ENCODE results near the gene GYS2.
"Not testable (repeated sequence)": the region's sequence is repeated elsewhere in the genome, so short reads cannot be mapped to it uniquely, and the experiment has no call there.

The GYS2 gene

DNA sequence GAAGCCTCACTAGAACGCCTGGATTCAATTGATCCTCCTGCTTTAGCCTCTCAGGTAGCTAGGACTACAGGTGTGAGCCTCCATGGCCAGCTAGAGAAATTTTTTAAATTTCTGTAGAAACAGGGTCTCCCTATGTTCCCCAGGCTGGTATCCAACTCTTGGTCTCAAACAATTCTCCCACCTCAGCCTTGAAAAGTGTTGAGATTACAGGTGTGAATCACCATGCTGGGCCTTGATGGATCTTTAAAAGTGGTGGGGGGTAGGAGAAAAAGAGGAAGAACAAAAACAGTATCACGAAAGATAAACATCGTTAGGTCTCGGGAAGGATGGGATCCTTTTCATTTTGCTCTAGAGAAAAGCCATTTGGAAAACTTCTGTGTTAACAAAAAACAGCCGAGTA lies 4.5 kb downstream of the GYS2 start:
- DNase-seq (ENCODE audit: low spot score), result no peak

DNA sequence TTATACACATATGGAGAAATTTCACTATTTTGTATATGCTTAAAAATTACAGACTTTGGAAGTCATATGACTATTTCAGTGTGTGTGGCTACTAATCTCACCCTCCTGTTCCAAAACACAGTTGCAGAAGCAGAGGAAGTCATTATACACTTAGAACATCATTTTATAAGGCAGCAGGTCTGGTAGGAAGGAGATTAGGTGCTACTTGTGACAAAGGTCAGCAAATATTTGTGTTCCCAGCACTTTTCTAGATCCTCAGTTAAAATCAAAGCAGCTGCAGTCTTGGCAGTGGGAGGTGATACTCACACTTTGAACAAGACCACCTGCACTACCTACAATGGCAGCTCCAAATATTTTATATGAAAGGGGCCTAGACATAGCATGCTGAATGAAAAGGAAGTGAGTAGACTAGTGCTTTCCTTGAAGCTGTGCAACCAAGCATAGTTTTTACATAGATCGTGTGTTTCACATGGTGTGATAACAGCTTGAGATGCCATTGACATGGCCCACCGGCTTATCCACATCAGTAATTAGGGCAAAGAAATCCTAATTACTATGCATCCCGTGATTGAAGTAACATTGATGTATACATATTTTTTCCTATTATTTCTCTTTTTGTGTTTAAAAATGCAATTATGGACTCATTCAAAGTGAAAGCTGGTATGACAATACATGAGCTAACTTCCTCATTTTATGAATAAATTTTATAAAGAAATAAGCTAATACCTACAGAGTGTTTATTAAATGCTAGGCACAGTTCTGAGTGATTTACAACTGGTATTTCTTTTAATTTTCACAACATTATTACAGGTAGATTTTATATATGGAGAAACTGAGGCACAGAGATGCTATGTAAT lies 5.3 kb downstream of the GYS2 start:
- DNase-seq (ENCODE audit: low spot score), result no peak

- DNase-seq (ENCODE audit: low spot score), result no peak
Measured at GRCh38 chr12:21598651-21599050, 6.0 kb downstream of the GYS2 start.

DNA sequence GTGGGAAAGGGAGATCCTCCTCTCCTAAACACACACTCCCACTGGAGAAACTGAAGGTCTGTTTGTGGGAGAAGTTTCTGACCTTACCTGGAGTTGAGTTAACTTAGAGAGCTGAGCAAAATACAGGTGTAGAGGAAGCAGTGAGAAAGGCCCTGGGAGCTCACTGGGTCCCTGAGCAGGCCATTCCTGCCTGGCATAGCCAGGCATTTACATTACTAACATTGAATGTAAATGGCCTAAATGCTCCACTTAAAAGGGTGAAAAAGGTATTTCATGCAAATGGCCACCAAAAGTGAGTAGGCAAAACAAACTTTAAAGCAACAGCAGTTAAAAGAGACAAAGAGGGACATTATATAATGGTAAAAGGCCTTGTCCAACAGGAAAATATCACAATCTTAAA lies 9.3 kb downstream of the GYS2 start:
- not testable (repeated sequence) for DNase-seq (ENCODE audit: low spot score)

- DNase-seq (ENCODE audit: low spot score), result no peak
Measured at GRCh38 chr12:21585485-21585884, 19.2 kb downstream of the GYS2 start.

DNA sequence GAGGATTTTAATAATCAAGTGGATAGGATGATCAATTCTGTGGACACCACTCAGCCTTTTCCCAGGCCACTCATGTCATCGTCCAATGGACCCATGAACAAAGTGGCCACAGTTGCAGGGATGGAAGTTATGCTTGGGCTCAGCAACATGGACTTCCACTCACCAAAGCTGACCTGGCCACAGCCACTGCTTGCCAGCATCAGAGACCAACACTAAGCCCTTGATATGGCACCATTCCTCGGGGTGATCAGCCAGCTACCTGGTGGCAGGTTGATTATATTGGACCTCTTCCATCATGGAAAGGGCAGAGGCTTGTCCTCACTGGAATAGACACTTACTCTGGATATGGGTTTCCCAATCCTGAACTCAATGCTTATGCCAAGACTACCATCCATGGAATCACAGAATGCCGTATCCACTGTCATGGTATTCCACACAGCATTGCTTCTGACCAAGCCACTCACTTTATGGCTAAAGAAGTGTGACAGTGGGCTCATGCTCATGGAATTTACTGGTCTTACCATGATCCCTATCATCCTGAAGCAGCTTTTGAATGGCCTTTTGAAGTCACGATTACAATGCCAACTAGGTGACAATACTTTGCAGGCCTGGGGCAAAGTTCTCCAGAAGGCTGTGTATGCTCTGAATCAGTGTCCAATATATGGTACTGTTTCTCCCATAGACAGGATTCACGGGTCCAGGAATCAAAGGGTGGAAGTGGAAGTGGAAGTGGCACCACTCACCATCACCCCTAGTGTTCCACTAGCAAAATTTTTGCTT lies 20.1 kb downstream of the GYS2 start:
- DNase-seq (ENCODE audit: low spot score), result not testable (repeated sequence)

GRCh38 chr12:21583587-21583986 lies 21.1 kb downstream of the GYS2 start:
- no peak for DNase-seq (ENCODE audit: low spot score)

- no peak for DNase-seq (ENCODE audit: low spot score)
Measured at GRCh38 chr12:21580748-21581516, 23.7 kb downstream of the GYS2 start.

- no peak for DNase-seq (ENCODE audit: low spot score)
Measured at GRCh38 chr12:21577516-21577915, 27.1 kb downstream of the GYS2 start.

DNA sequence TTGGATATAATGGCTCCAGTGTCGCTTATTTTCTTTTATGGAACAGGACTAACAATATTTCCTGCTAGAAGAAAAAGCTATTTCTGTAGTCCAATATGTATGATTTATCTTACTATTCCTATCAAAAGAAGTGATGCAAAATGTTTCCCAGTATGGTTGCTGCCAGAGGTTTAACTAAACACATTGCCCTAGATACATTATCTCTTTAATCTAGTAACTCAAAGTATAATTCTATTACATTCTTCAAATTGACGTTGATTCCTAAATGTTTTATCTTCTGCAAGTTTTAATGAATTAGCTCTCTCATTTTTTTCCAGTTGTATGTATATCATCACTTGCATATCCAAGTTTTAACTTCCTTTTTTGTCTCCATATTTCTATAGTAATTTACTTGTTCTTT lies 28.2 kb downstream of the GYS2 start:
- no peak for DNase-seq (ENCODE audit: low spot score)

DNA sequence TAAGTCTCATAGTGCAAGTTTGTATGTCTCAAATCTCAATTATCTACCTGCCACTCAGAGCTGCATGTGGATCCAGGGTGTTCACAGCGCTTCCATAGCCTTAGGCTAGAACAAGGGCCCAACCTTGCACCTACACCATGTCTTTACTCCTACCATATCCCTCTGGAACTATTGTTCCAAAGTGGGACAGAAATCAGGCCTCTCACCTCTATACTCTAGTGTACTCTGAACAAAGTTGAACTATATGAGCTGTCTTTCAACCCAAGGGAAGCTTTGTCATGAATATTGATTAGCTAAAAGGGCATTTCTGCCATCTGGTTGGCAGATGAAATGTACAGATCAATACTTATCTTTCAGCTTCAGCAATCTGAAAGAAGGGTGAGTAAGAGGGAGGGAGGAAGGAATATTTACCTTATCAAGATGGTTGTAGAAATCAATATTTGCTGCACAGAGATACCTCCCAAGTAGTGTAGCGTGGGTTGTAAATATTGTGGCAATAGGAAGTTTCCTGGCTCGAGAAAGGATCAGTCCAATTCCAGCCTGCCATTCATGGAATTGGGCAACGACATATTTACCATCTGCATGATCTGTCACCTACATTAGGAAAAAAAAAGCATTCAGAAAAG lies 30.8 kb downstream of the GYS2 start:
- DNase-seq (ENCODE audit: low spot score), result no peak

DNA sequence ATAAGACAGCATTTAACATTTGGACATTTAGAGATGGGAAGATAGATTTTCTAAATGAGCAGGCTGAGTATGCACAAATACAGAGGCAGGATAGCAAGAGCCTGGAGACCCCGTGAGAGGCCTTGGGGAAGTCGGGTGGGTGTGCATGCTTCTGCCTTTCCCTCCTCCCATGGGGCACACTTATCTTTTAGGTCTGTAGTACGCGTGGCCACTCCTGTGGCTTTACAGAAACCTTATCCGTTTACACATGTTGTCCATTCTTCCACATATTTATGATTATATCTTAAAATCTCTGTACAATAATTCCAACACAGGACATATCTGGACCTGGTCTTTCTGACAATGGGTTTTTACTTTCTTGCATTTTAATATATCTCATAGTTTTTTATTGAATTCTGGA lies 33.6 kb downstream of the GYS2 start:
- DNase-seq (ENCODE audit: low spot score), result no peak

DNA sequence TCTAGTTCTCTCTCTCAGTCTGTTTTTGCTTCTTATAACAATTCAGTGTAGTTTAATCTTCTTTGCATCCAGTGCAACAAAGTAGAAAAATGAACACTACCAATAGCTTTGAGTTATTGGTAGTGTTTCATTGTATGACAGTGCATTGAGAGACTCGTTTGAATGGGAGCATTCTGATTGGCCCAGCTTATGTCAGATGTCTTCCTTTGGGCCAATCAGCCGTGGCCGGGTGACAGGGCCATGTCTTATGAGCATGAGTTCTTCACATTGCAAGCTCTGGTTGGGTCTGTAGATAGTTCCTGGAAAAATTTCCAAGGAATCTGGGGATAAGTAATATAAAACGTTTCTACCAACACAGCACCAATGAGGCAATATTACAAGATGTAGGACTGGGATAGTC lies 36.5 kb downstream of the GYS2 start:
- no peak for DNase-seq (ENCODE audit: low spot score)

- no peak for DNase-seq (ENCODE audit: low spot score)
Measured at GRCh38 chr12:21566907-21567394, 37.7 kb downstream of the GYS2 start.

GRCh38 chr12:21566223-21566906 lies 38.3 kb downstream of the GYS2 start:
- DNase-seq (ENCODE audit: low spot score), result no peak

- no peak for DNase-seq (ENCODE audit: low spot score)
Measured at GRCh38 chr12:21562859-21563258, 41.8 kb downstream of the GYS2 start.

- DNase-seq (ENCODE audit: low spot score), result no peak
Measured at GRCh38 chr12:21561158-21561557, 43.5 kb downstream of the GYS2 start.

DNA sequence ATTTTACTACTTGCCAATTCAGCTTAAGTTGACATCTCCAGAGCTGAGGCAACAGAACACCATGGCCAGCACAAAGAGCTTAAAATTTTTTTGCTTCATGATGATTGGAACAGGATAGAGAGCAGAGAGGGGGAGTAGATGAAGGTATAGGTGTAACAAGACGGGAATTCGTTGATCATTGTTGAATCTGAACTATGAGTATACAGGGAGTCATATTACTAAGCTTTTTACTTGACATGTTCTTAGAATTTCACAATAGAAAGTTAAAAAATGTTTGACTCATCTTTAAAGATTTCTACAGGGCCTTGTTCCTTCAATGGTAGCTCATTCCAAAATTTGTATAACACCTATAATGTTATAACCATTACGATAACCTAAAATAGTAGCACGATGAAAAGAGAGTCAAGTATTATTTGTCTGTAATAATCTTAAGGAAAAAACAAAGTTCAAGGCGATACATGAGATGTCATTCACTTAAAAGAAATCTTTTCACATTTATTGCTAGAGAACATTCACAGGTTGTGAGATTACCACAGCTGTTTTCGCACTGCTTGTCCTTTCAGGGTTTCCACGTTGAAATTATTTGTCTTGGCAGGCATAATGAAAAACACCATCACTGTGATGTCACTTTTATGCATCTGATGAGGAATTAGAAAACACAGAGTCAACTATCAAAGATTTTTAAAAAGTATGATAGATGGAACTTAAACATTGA lies 44.6 kb downstream of the GYS2 start:
- no peak for DNase-seq (ENCODE audit: low spot score)

DNA sequence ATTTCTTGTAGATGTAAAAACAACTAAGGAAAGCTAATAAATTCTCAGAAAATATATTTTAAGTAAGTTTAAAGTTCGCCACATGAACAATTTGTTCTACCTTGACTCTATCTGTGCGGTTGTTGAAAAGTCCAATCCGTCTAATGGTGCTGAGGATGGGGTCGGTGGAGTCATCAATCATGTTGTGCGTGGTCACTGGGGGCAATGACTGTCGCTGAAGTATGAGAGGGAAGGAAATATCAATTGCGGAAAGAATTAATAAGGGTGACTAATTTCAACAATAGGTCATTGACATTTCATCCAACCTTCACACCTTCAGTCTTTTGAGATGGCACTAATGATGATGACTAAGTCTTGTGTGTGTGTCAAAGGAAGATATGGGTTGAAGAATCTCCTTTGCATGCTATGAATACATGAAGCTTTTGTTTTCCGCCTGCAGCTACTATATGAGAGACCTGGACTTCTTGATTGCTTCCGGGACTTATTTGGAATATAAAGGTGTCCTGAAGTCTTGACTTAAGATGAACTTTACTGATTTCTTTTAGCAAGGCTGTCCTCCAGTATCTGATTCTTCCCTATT lies 46.5 kb downstream of the GYS2 start:
- no peak for DNase-seq (ENCODE audit: low spot score)

- no peak for DNase-seq (ENCODE audit: low spot score)
Measured at GRCh38 chr12:21553329-21553675, 51.3 kb downstream of the GYS2 start.
